Measurements from ENCODE around the gene PWWP2B.

DNA sequence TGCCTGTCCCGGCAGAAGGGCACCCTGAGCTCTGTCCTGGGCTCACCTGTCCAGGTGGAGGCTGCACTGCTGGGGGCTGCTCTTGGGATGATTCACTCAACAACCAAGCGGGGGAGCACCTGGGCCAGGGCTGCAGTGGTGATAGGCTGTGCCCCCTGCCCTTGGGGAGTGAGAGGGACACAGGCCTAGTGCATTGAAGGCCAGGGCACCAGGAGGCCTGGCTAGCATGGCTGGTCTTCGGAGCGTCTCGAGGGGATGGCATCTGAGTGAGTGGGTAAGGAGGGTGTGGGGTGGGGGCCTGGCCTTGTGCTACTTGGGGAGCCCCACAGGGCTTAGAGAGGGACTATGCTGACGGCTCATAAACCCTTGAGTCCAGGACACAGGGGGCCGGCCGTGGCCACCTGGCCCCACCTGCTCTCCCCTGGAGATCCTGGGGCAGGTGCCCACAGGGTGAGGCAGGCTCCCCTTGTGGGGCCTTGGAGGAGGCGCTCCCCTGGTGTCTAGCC is 3.1 kb downstream of the PWWP2B start:
- TF ChIP-seq EZH2 (IDR thresholded peaks at IDR 0.05; ENCODE audit: low read depth, unreplicated experiment) (no peak), JUNB (IDR thresholded peaks at IDR 0.05; ENCODE audit: unreplicated experiment) (no peak), CREB1 (CRISPR knock-in tag; IDR thresholded peaks at IDR 0.05; ENCODE audit: low read depth) (no peak), POLR2AphosphoS5 (IDR thresholded peaks at IDR 0.05; ENCODE audit: low read depth) (no peak)
- TF ChIP-seq, protein P1, sequence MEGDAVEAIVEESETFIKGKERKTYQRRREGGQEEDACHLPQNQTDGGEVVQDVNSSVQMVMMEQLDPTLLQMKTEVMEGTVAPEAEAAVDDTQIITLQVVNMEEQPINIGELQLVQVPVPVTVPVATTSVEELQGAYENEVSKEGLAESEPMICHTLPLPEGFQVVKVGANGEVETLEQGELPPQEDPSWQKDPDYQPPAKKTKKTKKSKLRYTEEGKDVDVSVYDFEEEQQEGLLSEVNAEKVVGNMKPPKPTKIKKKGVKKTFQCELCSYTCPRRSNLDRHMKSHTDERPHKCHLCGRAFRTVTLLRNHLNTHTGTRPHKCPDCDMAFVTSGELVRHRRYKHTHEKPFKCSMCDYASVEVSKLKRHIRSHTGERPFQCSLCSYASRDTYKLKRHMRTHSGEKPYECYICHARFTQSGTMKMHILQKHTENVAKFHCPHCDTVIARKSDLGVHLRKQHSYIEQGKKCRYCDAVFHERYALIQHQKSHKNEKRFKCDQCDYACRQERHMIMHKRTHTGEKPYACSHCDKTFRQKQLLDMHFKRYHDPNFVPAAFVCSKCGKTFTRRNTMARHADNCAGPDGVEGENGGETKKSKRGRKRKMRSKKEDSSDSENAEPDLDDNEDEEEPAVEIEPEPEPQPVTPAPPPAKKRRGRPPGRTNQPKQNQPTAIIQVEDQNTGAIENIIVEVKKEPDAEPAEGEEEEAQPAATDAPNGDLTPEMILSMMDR (conservative IDR thresholded peaks at IDR 0.05; ENCODE audit: low read depth in 2 of 2) = peak in 1 of 2 experiments; percentile 49; a peak in 2 of 4 replicates
- TF ChIP-seq, protein P2, sequence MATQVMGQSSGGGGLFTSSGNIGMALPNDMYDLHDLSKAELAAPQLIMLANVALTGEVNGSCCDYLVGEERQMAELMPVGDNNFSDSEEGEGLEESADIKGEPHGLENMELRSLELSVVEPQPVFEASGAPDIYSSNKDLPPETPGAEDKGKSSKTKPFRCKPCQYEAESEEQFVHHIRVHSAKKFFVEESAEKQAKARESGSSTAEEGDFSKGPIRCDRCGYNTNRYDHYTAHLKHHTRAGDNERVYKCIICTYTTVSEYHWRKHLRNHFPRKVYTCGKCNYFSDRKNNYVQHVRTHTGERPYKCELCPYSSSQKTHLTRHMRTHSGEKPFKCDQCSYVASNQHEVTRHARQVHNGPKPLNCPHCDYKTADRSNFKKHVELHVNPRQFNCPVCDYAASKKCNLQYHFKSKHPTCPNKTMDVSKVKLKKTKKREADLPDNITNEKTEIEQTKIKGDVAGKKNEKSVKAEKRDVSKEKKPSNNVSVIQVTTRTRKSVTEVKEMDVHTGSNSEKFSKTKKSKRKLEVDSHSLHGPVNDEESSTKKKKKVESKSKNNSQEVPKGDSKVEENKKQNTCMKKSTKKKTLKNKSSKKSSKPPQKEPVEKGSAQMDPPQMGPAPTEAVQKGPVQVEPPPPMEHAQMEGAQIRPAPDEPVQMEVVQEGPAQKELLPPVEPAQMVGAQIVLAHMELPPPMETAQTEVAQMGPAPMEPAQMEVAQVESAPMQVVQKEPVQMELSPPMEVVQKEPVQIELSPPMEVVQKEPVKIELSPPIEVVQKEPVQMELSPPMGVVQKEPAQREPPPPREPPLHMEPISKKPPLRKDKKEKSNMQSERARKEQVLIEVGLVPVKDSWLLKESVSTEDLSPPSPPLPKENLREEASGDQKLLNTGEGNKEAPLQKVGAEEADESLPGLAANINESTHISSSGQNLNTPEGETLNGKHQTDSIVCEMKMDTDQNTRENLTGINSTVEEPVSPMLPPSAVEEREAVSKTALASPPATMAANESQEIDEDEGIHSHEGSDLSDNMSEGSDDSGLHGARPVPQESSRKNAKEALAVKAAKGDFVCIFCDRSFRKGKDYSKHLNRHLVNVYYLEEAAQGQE (IDR thresholded peaks at IDR 0.05; ENCODE audit: unreplicated experiment) = no peak
